Vagina (tissue), 2 donors: Measurements from ENCODE around the gene ITPR3. TPM values are rescaled to one million over a fixed set of nuclear protein-coding genes. Genes with fewer than 3 reads are reported as not detected.

Experiments used
- DNase-seq, 2 donors: peaks; one replicate each; pipeline ENCODE4 v3.0.0-alpha.2; 2017; ENCODE audit errors: extremely low spot score in 2 of 2
- H3K27ac ChIP-seq: fragments of 200-600 bp; sonication (generic); one replicate; pipeline ENCODE4 v1.5.1; 2019
- H3K27me3 ChIP-seq: fragments of 200-600 bp; sonication (generic); one replicate; pipeline ENCODE4 v1.5.1; 2019
- H3K36me3 ChIP-seq, 2 donors: fragments of 200-600 bp; sonication (generic); one replicate each; pipeline ENCODE4 v1.5.1; 2017 to 2019
- H3K4me1 ChIP-seq: fragments of 200-600 bp; sonication (generic); one replicate; pipeline ENCODE4 v1.5.1; 2019
- H3K4me3 ChIP-seq, 2 donors: fragments of 200-600 bp; sonication (generic); 1 replicate in 1 of 2; 2 replicates in 1 of 2; pipeline ENCODE4 v1.5.1; 2016 to 2019
- H3K9me3 ChIP-seq: fragments of 200-600 bp; sonication (generic); one replicate; pipeline ENCODE4 v1.5.1; 2019
- POLR2A ChIP-seq, 2 donors: fragments of 450-650 bp; IDR thresholded peaks; one replicate each; pipeline ENCODE4 v1.6.1; 2017; ENCODE audit warnings: antibody characterized with exemption in 2 of 2, mild to moderate bottlenecking in 2 of 2, moderate library complexity in 2 of 2
- POLR2AphosphoS5 ChIP-seq, 2 donors: sonication (generic); formaldehyde crosslinking; IDR thresholded peaks; one replicate each; pipeline ENCODE4 v1.9.0; 2017; ENCODE audit warnings: antibody characterized with exemption in 2 of 2, mild to moderate bottlenecking in 2 of 2, low read depth in 1 of 2; ENCODE audit not compliant: insufficient read depth in 1 of 2
- intact Hi-C: fragments of 100-400 bp; cut with DNase I; formaldehyde crosslinking; loops from one replicate; pipeline ENCODE4 v1.15.1; 2023
- total RNA-seq: library from RNA; depleted of rRNA; stranded (reverse); fragments of >200 nt; gene quantifications from one replicate; pipeline ENCODE4 v1.2.3, GENCODE V29; 2016
- TF ChIP-seq, protein P1 (sequence below), 3 experiments: fragments of 450-650 bp in 2 of 3; fragments of 200-600 bp in 1 of 3; sonication (generic) in 1 of 3; IDR thresholded peaks; one replicate each; pipeline ENCODE4 v1.5.1; 2017 to 2019; ENCODE audit warnings: antibody characterized with exemption in 3 of 3, mild to moderate bottlenecking in 2 of 3, moderate library complexity in 2 of 3

Gene ITPR3
- total RNA-seq: 50.1 TPM

GRCh38 chr6:33620856-33621710 is at the start of gene ITPR3:
Gene ITPR3 (plus strand): TSS chr6:33621322. CDS start chr6:33621603, 281 bp downstream.
- Histone ChIP-seq H3K36me3 (no peaks in the 10 kb centered on the region), H3K27me3 (no peaks in the 10 kb centered on the region), H3K27ac (peak within 1 kb of the TSS; percentile 92), H3K4me3 (peak within 1 kb of the TSS; percentile 57 to 90), H3K9me3 (no peaks in the 10 kb centered on the region), H3K4me1 (peaks cover 54% of the 10 kb centered on the region)
- intact Hi-C loops: loop anchor here (5.0 kb wide), 1 partner anchor 34 kb away; no protein-coding TSS in a partner anchor
- TF ChIP-seq, protein P1, sequence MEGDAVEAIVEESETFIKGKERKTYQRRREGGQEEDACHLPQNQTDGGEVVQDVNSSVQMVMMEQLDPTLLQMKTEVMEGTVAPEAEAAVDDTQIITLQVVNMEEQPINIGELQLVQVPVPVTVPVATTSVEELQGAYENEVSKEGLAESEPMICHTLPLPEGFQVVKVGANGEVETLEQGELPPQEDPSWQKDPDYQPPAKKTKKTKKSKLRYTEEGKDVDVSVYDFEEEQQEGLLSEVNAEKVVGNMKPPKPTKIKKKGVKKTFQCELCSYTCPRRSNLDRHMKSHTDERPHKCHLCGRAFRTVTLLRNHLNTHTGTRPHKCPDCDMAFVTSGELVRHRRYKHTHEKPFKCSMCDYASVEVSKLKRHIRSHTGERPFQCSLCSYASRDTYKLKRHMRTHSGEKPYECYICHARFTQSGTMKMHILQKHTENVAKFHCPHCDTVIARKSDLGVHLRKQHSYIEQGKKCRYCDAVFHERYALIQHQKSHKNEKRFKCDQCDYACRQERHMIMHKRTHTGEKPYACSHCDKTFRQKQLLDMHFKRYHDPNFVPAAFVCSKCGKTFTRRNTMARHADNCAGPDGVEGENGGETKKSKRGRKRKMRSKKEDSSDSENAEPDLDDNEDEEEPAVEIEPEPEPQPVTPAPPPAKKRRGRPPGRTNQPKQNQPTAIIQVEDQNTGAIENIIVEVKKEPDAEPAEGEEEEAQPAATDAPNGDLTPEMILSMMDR (IDR thresholded peaks at IDR 0.05): no peak
- TF ChIP-seq POLR2A (IDR thresholded peaks at IDR 0.05): peak in 1 of 2 donors; percentile 20
- DNase-seq: peak in 1 of 2 donors; percentile 87

DNA sequence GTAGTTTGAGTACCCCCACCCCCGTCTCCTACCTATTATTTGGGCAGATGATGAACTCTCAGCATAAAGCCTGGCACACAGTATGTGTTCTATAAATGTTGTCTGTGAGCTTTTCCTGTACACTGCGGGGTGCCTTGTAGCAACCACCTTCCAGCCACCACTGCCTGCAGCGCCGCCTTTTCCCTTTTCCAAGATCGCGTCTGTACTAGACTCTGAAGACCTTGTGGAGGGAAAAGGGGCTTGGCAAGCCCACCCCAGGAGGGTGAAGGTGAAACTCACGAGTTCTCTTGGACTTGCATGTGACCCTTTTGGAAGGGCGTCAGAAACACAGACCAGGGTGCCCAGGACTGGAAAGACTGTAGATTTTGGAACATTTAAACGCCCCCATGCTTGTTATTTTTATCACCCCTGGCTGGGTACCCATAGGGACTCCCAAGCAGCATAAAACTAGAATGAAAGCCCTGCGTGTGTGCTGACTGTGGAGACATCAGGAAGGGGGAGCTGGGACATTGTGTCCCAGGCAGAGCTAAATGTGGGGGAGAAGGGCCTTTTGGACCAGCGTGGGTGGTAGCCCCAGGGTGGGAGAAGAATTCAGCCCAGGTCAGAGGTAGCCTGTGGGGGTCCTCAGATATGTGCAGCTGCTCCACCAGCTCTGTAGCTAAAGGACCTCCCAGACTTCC is 49.3 kb upstream of the ITPR3 start:
- no peak for DNase-seq
- Histone ChIP-seq H3K4me1 (peaks cover 11% of the 10 kb centered on the region), H3K4me3 (peak overlapping the region; percentile 72 to 80), H3K36me3 (peaks cover 0 to 24% of the 10 kb centered on the region in 2 donors), H3K9me3 (no peaks in the 10 kb centered on the region), H3K27ac (peak overlapping the region; percentile 90), H3K27me3 (no peaks in the 10 kb centered on the region)
- intact Hi-C loops: no loop called here
- TF ChIP-seq POLR2AphosphoS5 (IDR thresholded peaks at IDR 0.05; ENCODE audit: insufficient read depth in 1 of 2, low read depth in 1 of 2) (no peak), POLR2A (IDR thresholded peaks at IDR 0.05) (no peak)
- TF ChIP-seq, protein P1 (IDR thresholded peaks at IDR 0.05): no peak

DNA sequence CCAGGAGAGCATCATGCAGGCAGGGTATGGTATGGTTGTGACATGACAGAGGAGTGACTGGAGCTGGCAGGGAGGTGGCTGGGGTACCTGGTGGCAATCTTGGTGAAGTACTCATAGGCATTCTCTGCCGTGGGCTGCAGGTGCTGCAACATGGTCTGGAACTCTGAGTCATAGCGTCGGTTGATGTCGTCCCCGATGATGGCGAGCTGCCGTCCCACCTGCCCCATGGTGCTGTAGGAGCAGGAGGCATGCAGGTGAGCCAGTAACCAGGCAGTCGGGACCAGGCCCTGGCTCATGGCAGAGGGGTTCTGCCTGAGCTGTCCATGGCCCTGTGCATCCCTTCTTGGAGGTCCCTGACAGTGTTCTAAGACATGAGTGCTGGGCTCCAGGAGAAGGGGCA is 45.9 kb upstream of the ITPR3 start:
- intact Hi-C loops: loop anchor here (5.0 kb wide), 1 partner anchor 298 kb away; the partner anchor contains the start of gene B3GALT4
- H3K4me3 ChIP-seq: no peak overlapping the region
- no peak for DNase-seq
- peaks cover 40% of the 10 kb centered on the region for H3K4me1 ChIP-seq
- no peaks in the 10 kb centered on the region for H3K9me3 ChIP-seq
- no peaks in the 10 kb centered on the region for H3K27me3 ChIP-seq
- TF ChIP-seq POLR2A (IDR thresholded peaks at IDR 0.05): no peak
- TF ChIP-seq, protein P1 (IDR thresholded peaks at IDR 0.05): no peak
- TF ChIP-seq POLR2AphosphoS5 (IDR thresholded peaks at IDR 0.05; ENCODE audit: insufficient read depth in 1 of 2, low read depth in 1 of 2): no peak
- no peak overlapping the region for H3K27ac ChIP-seq
- H3K36me3 ChIP-seq: peaks cover 0 to 24% of the 10 kb centered on the region in 2 donors

DNA sequence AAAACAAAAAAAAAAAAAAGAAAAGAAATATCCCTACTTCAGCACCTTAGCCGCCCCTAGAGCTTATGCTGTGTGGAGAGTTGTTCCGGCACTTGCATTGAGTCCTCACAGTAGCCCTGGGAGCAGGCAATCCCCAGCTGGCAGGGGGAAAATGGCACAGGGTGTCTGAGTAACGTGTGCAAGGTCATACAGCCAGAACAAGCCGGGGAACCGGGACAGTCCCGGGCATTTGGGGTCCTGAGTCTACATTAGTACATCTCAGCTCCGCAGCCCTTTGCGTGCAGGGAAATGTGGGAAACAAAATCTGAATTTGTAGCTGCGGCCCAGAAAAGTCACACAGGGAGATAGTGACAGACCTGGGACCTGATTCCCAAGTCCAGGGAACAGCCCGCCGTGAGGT is 44.5 kb upstream of the ITPR3 start:
- H3K36me3 ChIP-seq: peaks cover 0 to 24% of the 10 kb centered on the region in 2 donors
- peak overlapping the region; percentile 68 for H3K27ac ChIP-seq
- no peak overlapping the region for H3K4me3 ChIP-seq
- H3K4me1 ChIP-seq: peaks cover 43% of the 10 kb centered on the region
- no peaks in the 10 kb centered on the region for H3K9me3 ChIP-seq
- no peaks in the 10 kb centered on the region for H3K27me3 ChIP-seq
- intact Hi-C loops: loop anchor here (5.0 kb wide), 1 partner anchor 299 kb away; the partner anchor contains the start of gene B3GALT4
- DNase-seq: no peak
- no peak for TF ChIP-seq POLR2AphosphoS5 (IDR thresholded peaks at IDR 0.05; ENCODE audit: insufficient read depth in 1 of 2, low read depth in 1 of 2)
- TF ChIP-seq, protein P1 (IDR thresholded peaks at IDR 0.05): no peak
- TF ChIP-seq POLR2A (IDR thresholded peaks at IDR 0.05): no peak
